Retinal pigment epithelial cell (primary cell): ENCODE data around the gene LHFPL2.

Experiments
- DNase-seq: peaks from one replicate; pipeline ENCODE4 v3.0.0-alpha.2; 2010; ENCODE audit warnings: low read depth
- H3K4me3 ChIP-seq: 2 replicates; pipeline ENCODE4 v1.5.1; 2011; ENCODE audit warnings: mild to moderate bottlenecking, low read length, control low read depth, moderate library complexity
- TF ChIP-seq, protein P1 (sequence below): conservative IDR thresholded peaks from 2 replicates; pipeline ENCODE4 v1.5.1; 2011; ENCODE audit warnings: low read depth, low read length, control low read depth, inconsistent platforms

Gene LHFPL2

DNA sequence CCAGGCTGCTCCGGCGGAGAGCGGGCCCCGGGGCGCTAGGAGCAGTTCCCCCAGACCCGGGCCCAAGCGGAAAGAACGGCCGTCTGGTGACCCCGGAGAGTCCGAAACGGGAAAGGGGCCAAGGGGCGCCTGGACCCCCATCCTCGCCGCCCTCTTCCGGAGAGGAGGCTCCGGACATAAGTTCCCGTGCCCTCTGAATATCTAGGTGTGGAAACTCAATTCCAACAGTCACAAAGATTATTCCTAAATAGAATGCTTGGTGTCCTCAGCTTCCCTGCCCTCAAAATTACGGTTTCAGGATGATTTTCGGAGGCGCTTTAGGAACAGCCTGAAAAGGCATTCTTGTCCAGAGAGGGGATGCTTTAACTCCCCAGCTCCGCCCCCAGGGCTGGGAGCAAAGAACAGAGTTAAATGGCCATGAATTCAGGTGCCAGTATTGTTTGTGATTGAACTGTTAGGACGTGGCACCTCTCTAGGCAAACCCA, 681 bp upstream of the LHFPL2 start:
- TF ChIP-seq, protein P1, sequence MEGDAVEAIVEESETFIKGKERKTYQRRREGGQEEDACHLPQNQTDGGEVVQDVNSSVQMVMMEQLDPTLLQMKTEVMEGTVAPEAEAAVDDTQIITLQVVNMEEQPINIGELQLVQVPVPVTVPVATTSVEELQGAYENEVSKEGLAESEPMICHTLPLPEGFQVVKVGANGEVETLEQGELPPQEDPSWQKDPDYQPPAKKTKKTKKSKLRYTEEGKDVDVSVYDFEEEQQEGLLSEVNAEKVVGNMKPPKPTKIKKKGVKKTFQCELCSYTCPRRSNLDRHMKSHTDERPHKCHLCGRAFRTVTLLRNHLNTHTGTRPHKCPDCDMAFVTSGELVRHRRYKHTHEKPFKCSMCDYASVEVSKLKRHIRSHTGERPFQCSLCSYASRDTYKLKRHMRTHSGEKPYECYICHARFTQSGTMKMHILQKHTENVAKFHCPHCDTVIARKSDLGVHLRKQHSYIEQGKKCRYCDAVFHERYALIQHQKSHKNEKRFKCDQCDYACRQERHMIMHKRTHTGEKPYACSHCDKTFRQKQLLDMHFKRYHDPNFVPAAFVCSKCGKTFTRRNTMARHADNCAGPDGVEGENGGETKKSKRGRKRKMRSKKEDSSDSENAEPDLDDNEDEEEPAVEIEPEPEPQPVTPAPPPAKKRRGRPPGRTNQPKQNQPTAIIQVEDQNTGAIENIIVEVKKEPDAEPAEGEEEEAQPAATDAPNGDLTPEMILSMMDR = no peak
- DNase-seq = no peak
- peak overlapping the region; percentile 58 for H3K4me3 ChIP-seq

- no peak for DNase-seq
- peak overlapping the region; percentile 88 for H3K4me3 ChIP-seq
- TF ChIP-seq, protein P1 = peak; percentile 13
These were observed 674 bp downstream of the LHFPL2 start for GRCh38 chr5:78647838-78648358.

GRCh38 chr5:78647351-78647818, 1.2 kb downstream of the LHFPL2 start:
- TF ChIP-seq, protein P1 = no peak
- DNase-seq = no peak
- peak overlapping the region; percentile 88 for H3K4me3 ChIP-seq

DNA sequence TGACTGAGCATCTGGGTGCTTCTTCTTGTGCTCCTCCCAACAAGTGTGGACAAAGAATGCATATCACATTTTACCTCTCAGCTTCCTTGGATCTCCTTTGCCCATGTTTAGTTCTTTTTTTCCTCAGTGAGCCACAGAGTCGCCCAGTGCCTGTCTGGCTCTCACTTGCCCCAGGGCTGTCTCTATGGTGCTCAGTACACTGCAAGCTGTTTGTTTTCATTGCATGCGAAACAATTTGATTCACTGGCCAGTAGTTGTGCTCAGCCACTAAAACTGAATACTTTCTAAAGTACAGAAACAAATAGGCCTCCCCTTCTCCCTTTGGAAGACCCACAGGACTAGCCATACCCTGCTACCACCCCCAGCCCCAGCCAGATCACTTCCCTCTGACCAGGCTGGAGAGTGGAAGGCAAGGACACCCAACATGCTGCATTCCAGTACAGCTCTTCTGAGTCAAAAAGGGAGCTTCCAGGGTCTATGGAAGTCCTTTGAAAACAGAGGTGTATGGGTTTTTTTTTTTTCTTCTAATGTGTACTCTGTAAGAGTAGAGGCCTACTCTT, 3.8 kb downstream of the LHFPL2 start:
- no peak for DNase-seq
- TF ChIP-seq, protein P1 = no peak
- H3K4me3 ChIP-seq = no peak overlapping the region

DNA sequence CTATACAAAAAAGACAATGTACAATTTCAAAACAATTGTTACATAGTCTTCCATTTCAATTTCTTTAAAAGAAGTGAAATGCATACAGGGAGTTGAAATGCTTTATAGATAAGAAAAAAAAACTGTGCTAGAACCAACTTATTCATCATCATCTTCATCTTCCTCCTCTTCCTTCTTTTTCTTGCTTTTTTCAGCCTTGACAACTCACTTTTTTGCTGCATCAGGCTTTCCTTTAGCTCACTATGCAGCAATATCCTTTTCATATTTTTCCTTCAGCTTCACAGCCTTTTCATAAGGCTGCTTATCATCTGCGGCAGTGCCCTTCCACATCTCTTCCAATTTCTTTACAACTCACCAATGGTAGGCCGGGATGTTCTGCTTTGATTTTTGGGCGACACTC, 4.4 kb downstream of the LHFPL2 start:
- no peak for DNase-seq
- TF ChIP-seq, protein P1 = no peak
- no peak overlapping the region for H3K4me3 ChIP-seq

DNA sequence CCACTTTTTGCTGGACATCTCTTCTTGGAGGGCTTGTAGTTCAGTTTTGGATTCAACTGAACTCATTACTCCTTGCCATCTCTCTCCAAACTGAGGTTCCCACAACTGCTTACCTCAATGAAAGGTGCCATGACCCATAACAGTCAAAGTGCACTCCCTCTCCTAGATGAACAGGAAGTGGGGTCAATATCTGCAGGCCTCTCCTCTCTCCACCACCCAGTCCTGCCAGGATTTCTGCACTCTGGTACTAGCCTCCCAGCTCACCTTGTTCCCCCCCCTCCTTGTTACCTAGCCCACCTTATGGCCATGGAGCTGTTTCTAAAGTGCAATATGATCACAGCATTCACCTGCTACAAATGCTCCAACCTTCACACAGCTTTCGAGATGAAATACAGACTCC, 5.9 kb downstream of the LHFPL2 start:
- no peak overlapping the region for H3K4me3 ChIP-seq
- TF ChIP-seq, protein P1 = no peak

More for the DNA sequence above, 5.9 kb downstream of the LHFPL2 start:
- DNase-seq = no peak
